SU-DHL-6 (cell line): ENCODE measurements around the gene CUL9.

ENCODE experiments used
- CTCF ChIP-seq: fragments of 200-600 bp; sonication (generic); IDR thresholded peaks from one replicate; pipeline ENCODE4 v1.5.1; 2017; ENCODE audit warnings: antibody characterized with exemption, mild to moderate bottlenecking, low read length, moderate library complexity; ENCODE audit not compliant: insufficient read depth, poor library complexity, severe bottlenecking
- EZH2phosphoT487 ChIP-seq: fragments of 200-600 bp; sonication (generic), shearing (Covaris generic); conservative IDR thresholded peaks from 2 replicates; pipeline ENCODE4 v1.6.1; 2018; ENCODE audit warnings: mild to moderate bottlenecking, antibody characterized with exemption, low read length, moderate library complexity, mixed read lengths

GRCh38 chr6:43271944-43272343 lies 89.9 kb downstream of the CUL9 start:
- no peak for TF ChIP-seq EZH2phosphoT487
- no peak for TF ChIP-seq CTCF
